Activated T-cell treated with anti-CD3 and anti-CD28 coated beads for 4 hours (primary cell): ENCODE measurements around the gene H3-3A.

ENCODE experiments used
- DNase-seq: peaks from one replicate; pipeline ENCODE4 v3.0.0-alpha.2; 2020

Gene H3-3A

GRCh38 chr1:226062558-226063223 is at the start of gene H3-3A:
Gene H3-3A (plus strand): TSS chr1:226062716. CDS start chr1:226064352, 1,636 bp downstream.
- peak; percentile 99 for DNase-seq

- DNase-seq = no peak
Observed at GRCh38 chr1:226017070-226017469, 45.4 kb upstream of the H3-3A start.

GRCh38 chr1:226019572-226019971 is 42.9 kb upstream of the H3-3A start:
- DNase-seq = no peak

- no peak for DNase-seq
Observed at GRCh38 chr1:226021401-226021800, 41.1 kb upstream of the H3-3A start.

- no peak for DNase-seq
Observed at GRCh38 chr1:226021801-226022200, 40.7 kb upstream of the H3-3A start.

- no peak for DNase-seq
Observed at GRCh38 chr1:226023735-226024134, 38.8 kb upstream of the H3-3A start.

GRCh38 chr1:226026833-226027232 is 35.7 kb upstream of the H3-3A start:
- no peak for DNase-seq

- DNase-seq = no peak
Observed at GRCh38 chr1:226027538-226028217, 34.8 kb upstream of the H3-3A start.

- no peak for DNase-seq
Observed at GRCh38 chr1:226029093-226029496, 33.4 kb upstream of the H3-3A start.

GRCh38 chr1:226029568-226030225 is 32.8 kb upstream of the H3-3A start:
- no peak for DNase-seq

- no peak for DNase-seq
Observed at GRCh38 chr1:226033582-226033981, 28.9 kb upstream of the H3-3A start.

GRCh38 chr1:226033991-226034390 is 28.5 kb upstream of the H3-3A start:
- DNase-seq = no peak

- DNase-seq = no peak
Observed at GRCh38 chr1:226034482-226034881, 28.0 kb upstream of the H3-3A start.

GRCh38 chr1:226035915-226036314 is 26.6 kb upstream of the H3-3A start:
- no peak for DNase-seq

GRCh38 chr1:226038661-226039060 is 23.9 kb upstream of the H3-3A start:
- DNase-seq = no peak

GRCh38 chr1:226041419-226041818 is 21.1 kb upstream of the H3-3A start:
- DNase-seq = no peak

- no peak for DNase-seq
Observed at GRCh38 chr1:226044514-226045101, 17.9 kb upstream of the H3-3A start.

- DNase-seq = no peak
Observed at GRCh38 chr1:226046240-226046639, 16.3 kb upstream of the H3-3A start.

GRCh38 chr1:226047495-226047894 is 15.0 kb upstream of the H3-3A start:
- DNase-seq = no peak

- no peak for DNase-seq
Observed at GRCh38 chr1:226048886-226049285, 13.6 kb upstream of the H3-3A start.

GRCh38 chr1:226050133-226050532 is 12.4 kb upstream of the H3-3A start:
- no peak for DNase-seq

GRCh38 chr1:226051365-226051764 is 11.2 kb upstream of the H3-3A start:
- no peak for DNase-seq

GRCh38 chr1:226052061-226052460 is 10.5 kb upstream of the H3-3A start:
- no peak for DNase-seq
